GM18526 (cell line): ENCODE data around the gene SPECC1.

Source experiments
- POLR2A ChIP-seq: IDR thresholded peaks from 3 replicates; pipeline ENCODE4 v1.6.1; 2011; ENCODE audit not compliant: insufficient read length; ENCODE audit errors: extremely low read depth

Gene SPECC1

GRCh38 chr17:20083156-20083859 lies 74.1 kb downstream of the SPECC1 start:
- TF ChIP-seq POLR2A = no peak

GRCh38 chr17:20084621-20085282 lies 75.6 kb downstream of the SPECC1 start:
- TF ChIP-seq POLR2A = no peak

- TF ChIP-seq POLR2A = no peak
Measured at GRCh38 chr17:20085283-20085845, 76.2 kb downstream of the SPECC1 start.

GRCh38 chr17:20086416-20087076 lies 77.4 kb downstream of the SPECC1 start:
- no peak for TF ChIP-seq POLR2A

- TF ChIP-seq POLR2A = no peak
Measured at GRCh38 chr17:20087538-20088250, 78.5 kb downstream of the SPECC1 start.

- no peak for TF ChIP-seq POLR2A
Measured at GRCh38 chr17:20089756-20090547, 80.8 kb downstream of the SPECC1 start.

GRCh38 chr17:20091174-20092029 lies 82.2 kb downstream of the SPECC1 start:
- no peak for TF ChIP-seq POLR2A

GRCh38 chr17:20092261-20092867 lies 83.2 kb downstream of the SPECC1 start:
- no peak for TF ChIP-seq POLR2A

GRCh38 chr17:20092973-20093626 lies 83.9 kb downstream of the SPECC1 start:
- no peak for TF ChIP-seq POLR2A

GRCh38 chr17:20094777-20095176 lies 85.6 kb downstream of the SPECC1 start:
- TF ChIP-seq POLR2A = no peak

GRCh38 chr17:20095336-20096080 lies 86.3 kb downstream of the SPECC1 start:
- no peak for TF ChIP-seq POLR2A

- no peak for TF ChIP-seq POLR2A
Measured at GRCh38 chr17:20096430-20096829, 87.3 kb downstream of the SPECC1 start.
